ENCODE results near the gene NPHS1. TPM values are rescaled to one million over a fixed set of nuclear protein-coding genes. Genes with fewer than 3 reads are reported as not detected.

The NPHS1 gene
- not detected in 2 replicates for total RNA-seq

GRCh38 chr19:35852029-35852780, at the start of gene NPHS1:
Gene NPHS1, minus strand, starts transcription at chr19:35852504. Its CDS starts 667 bp downstream, at chr19:35851837.

GRCh38 chr19:35868172-35868822, 16.0 kb upstream of the NPHS1 start, which contains the start of gene APLP1:
Gene APLP1, plus strand, starts transcription at chr19:35868574. Its CDS starts 63 bp downstream, at chr19:35868637.

GRCh38 chr19:35856546-35857149, 4.3 kb upstream of the NPHS1 start, which contains the start of gene KIRREL2:
Gene KIRREL2, plus strand, starts transcription at chr19:35856911. Its CDS starts 209 bp downstream, at chr19:35857120.

GRCh38 chr19:35812220-35813042, 39.9 kb downstream of the NPHS1 start, which contains the start of gene PRODH2:
Gene PRODH2, minus strand, starts transcription at chr19:35812845. Its CDS starts 40 bp downstream, at chr19:35812805.

Small RNA genes within 50 kb of the gene (small RNA-seq; reads per million reads assigned to genes)
- not detected for gene RN7SL402P

Other genes starting within 250 kb of the NPHS1 start
- 8.4 and 9.0 TPM in 2 replicates for gene HAUS5, start 239.8 kb downstream of the NPHS1 start, total RNA-seq
- gene RBM42, start 223.5 kb downstream of the NPHS1 start, total RNA-seq: 49.5 and 79.6 TPM in 2 replicates
- 0.79 TPM in 1 of 2 replicates, not detected in the other for gene ETV2, start 210.8 kb downstream of the NPHS1 start, total RNA-seq
- 268 and 559 TPM in 2 replicates for gene COX6B1, start 204.2 kb downstream of the NPHS1 start, total RNA-seq
- gene UPK1A, start 186.0 kb downstream of the NPHS1 start, total RNA-seq: 0.39 TPM in 1 of 2 replicates, not detected in the other
- not detected in 2 replicates for gene ZBTB32, start 147.9 kb downstream of the NPHS1 start, total RNA-seq
- 9.7 and 14.5 TPM in 2 replicates for gene KMT2B, start 134.5 kb downstream of the NPHS1 start, total RNA-seq
- gene IGFLR1, start 110.1 kb downstream of the NPHS1 start, total RNA-seq: 2.0 and 3.5 TPM in 2 replicates
- gene U2AF1L4, start 107.1 kb downstream of the NPHS1 start, total RNA-seq: 12.7 and 18.8 TPM in 2 replicates
- 13.7 TPM in 2 replicates for gene PSENEN, start 106.9 kb downstream of the NPHS1 start, total RNA-seq
- gene LIN37, start 103.9 kb downstream of the NPHS1 start, total RNA-seq: 41.9 and 45.1 TPM in 2 replicates
- gene HSPB6, start 95.5 kb downstream of the NPHS1 start, total RNA-seq: 4.3 and 22.8 TPM in 2 replicates
- gene PROSER3, start 94.3 kb downstream of the NPHS1 start, total RNA-seq: 20.0 and 28.6 TPM in 2 replicates
- gene ARHGAP33, start 76.9 kb downstream of the NPHS1 start, total RNA-seq: 8.7 and 14.5 TPM in 2 replicates
- not detected in 2 replicates for gene PRODH2, start 39.7 kb downstream of the NPHS1 start, total RNA-seq
- gene KIRREL2, start 4.4 kb upstream of the NPHS1 start, total RNA-seq: 0.39 TPM in 1 of 2 replicates, not detected in the other
- 5.5 and 9.1 TPM in 2 replicates for gene APLP1, start 16.1 kb upstream of the NPHS1 start, total RNA-seq
- gene NFKBID, start 48.0 kb upstream of the NPHS1 start, total RNA-seq: 5.6 and 16.5 TPM in 2 replicates
- 3.1 and 3.5 TPM in 2 replicates for gene HCST, start 50.0 kb upstream of the NPHS1 start, total RNA-seq
- gene TYROBP, start 55.8 kb upstream of the NPHS1 start, total RNA-seq: not detected in 2 replicates
- 8.6 and 11.6 TPM in 2 replicates for gene LRFN3, start 83.9 kb upstream of the NPHS1 start, total RNA-seq
- 17.4 and 22.4 TPM in 2 replicates for gene SDHAF1, start 142.7 kb upstream of the NPHS1 start, total RNA-seq
- 8.5 and 10.2 TPM in 2 replicates for gene SYNE4, start 156.3 kb upstream of the NPHS1 start, total RNA-seq
- gene ALKBH6, start 161.7 kb upstream of the NPHS1 start, total RNA-seq: 11.0 and 18.3 TPM in 2 replicates
- 6.3 and 13.0 TPM in 2 replicates for gene CLIP3, start 180.4 kb upstream of the NPHS1 start, total RNA-seq
- 5.5 and 8.1 TPM in 2 replicates for gene THAP8, start 201.8 kb upstream of the NPHS1 start, total RNA-seq
- gene WDR62, start 202.4 kb upstream of the NPHS1 start, total RNA-seq: 14.1 and 17.5 TPM in 2 replicates

All from placental epithelial cell (primary cell).